Fibroblast of lung (primary cell): ENCODE results near the gene DEPP1.

Source experiments
- EZH2 ChIP-seq: IDR thresholded peaks from 2 replicates; pipeline ENCODE4 v1.5.1; 2012; ENCODE audit warnings: low read length, control low read depth, mild to moderate bottlenecking; ENCODE audit errors: missing control alignments
- TF ChIP-seq, protein P1 (sequence below), 2 donors: IDR thresholded peaks in 1 of 2; conservative IDR thresholded peaks in 1 of 2; 1 replicate in 1 of 2; 2 replicates in 1 of 2; pipeline ENCODE4 v1.5.1; 2011 to 2012; ENCODE audit warnings: low read length in 2 of 2, control low read depth in 1 of 2, inconsistent platforms in 1 of 2, low read depth in 1 of 2, mild to moderate bottlenecking in 1 of 2

GRCh38 chr10:44961230-44961571, 17.4 kb downstream of the DEPP1 start:
- TF ChIP-seq, protein P1, sequence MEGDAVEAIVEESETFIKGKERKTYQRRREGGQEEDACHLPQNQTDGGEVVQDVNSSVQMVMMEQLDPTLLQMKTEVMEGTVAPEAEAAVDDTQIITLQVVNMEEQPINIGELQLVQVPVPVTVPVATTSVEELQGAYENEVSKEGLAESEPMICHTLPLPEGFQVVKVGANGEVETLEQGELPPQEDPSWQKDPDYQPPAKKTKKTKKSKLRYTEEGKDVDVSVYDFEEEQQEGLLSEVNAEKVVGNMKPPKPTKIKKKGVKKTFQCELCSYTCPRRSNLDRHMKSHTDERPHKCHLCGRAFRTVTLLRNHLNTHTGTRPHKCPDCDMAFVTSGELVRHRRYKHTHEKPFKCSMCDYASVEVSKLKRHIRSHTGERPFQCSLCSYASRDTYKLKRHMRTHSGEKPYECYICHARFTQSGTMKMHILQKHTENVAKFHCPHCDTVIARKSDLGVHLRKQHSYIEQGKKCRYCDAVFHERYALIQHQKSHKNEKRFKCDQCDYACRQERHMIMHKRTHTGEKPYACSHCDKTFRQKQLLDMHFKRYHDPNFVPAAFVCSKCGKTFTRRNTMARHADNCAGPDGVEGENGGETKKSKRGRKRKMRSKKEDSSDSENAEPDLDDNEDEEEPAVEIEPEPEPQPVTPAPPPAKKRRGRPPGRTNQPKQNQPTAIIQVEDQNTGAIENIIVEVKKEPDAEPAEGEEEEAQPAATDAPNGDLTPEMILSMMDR (conservative IDR thresholded peaks at IDR 0.05 in 1 of 2, IDR thresholded peaks at IDR 0.05 in 1 of 2; ENCODE audit: low read depth in 1 of 2, low read length in 2 of 2) = no peak
- no peak for TF ChIP-seq EZH2
